ENCODE results near the gene TBC1D25. TPM values are rescaled to one million over a fixed set of nuclear protein-coding genes. Genes with fewer than 3 reads are reported as not detected.

Gene TBC1D25
- total RNA-seq, 3 donors from 2014 or later (not counting 1 experiment from before 2014, with no cell fraction given), result 34.9 to 41.8 (median 36.1) TPM

DNA sequence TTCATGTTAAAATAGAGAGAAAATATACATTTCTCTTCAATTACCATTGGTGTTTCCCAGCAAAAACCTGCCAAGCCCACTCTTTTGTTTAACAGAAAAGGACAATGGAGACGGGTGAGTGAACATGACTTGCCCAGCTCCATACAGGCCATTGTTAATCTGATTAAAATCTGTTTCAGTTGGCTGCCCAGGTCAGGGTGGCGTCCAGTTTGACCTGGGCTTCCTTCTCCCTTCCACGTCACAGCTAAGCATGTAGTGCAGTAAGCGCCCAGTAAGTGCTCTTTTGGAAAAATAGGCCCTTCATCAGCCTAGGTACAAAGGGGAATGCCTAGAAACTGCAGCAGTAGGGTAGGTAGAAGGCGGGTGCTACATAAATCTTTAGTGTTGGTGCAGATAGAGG, 32.3 kb upstream of the TBC1D25 start:
- no peaks in the 10 kb centered on the region for H3K9me3 Mint-ChIP-seq
- H3K27ac Mint-ChIP-seq, result no peak overlapping the region
- H3K4me3 Mint-ChIP-seq, result no peak overlapping the region
- Histone ChIP-seq H3K27me3 (ENCODE audit: control insufficient read depth, insufficient read depth, low read length) (no peaks in the 10 kb centered on the region), H3K27ac (ENCODE audit: low read length) (no peak overlapping the region), H3K4me1 (ENCODE audit: control insufficient read depth, insufficient read depth, low read length) (peaks cover 16% of the 10 kb centered on the region), H3K36me3 (ENCODE audit: control insufficient read depth, insufficient read depth, low read length) (no peaks in the 10 kb centered on the region), H3K4me3 (ENCODE audit: low read length) (no peak overlapping the region), H3K9me3 (ENCODE audit: control insufficient read depth, insufficient read depth, low read length) (no peaks in the 10 kb centered on the region)
- DNase-seq (no peak), ATAC-seq (no peak)
- WGBS (ENCODE audit: insufficient coverage), result 97% methylated on average over 3 of the region's 5 CpGs
- H3K4me1 Mint-ChIP-seq, result peaks cover 7 to 30% of the 10 kb centered on the region in 2 donors
- intact Hi-C loops (cut with micrococcal nuclease), result no loop called here
- TF ChIP-seq, protein P1, sequence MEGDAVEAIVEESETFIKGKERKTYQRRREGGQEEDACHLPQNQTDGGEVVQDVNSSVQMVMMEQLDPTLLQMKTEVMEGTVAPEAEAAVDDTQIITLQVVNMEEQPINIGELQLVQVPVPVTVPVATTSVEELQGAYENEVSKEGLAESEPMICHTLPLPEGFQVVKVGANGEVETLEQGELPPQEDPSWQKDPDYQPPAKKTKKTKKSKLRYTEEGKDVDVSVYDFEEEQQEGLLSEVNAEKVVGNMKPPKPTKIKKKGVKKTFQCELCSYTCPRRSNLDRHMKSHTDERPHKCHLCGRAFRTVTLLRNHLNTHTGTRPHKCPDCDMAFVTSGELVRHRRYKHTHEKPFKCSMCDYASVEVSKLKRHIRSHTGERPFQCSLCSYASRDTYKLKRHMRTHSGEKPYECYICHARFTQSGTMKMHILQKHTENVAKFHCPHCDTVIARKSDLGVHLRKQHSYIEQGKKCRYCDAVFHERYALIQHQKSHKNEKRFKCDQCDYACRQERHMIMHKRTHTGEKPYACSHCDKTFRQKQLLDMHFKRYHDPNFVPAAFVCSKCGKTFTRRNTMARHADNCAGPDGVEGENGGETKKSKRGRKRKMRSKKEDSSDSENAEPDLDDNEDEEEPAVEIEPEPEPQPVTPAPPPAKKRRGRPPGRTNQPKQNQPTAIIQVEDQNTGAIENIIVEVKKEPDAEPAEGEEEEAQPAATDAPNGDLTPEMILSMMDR (IDR thresholded peaks at IDR 0.05), result no peak
- no peaks in the 10 kb centered on the region for H3K36me3 Mint-ChIP-seq
- no peaks in the 10 kb centered on the region for H3K27me3 Mint-ChIP-seq (ENCODE audit: low read depth in 2 of 2)

DNA sequence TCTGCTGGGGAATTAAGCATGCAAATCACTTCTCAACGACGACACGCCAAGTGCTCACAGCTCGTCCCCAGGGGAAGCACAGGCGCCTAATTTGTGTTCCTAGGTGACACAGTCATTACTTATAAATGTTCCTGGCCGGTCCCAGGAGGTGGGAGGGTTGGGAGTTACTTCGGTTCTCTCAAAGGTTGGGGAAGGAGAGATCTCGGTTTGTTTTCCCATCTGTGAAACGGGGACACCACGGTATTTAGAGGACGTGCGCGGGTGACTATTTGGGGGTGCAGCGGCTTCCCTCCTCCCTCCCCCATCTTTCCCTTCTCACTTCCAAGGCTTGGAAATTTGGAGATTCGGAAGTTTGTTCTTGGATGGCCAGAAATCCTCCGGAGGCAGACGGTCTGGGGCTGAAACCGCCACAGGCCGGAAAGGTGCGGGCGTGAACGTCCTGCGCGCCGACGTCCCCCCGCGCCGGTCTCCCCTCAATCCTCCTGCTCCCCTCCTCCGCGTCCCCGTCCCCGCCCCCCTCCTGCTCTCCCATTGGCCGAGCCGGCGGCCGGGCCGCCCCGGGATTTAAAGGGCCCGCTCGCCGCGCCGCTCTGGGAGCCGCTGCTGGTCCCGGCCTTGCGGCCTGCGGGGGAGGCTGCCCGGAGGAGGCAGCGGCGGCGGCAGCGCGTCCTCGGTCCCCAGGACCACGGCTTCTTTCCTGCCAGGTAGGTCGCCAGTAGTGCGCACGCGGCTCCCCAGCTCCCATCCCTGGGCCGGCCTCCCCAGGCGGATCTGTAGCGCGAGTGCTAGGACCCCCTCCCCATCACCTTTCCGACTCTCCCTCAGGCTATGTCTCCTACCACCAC, 30.9 kb upstream of the TBC1D25 start, which contains the start of gene PORCN:
Gene PORCN, plus strand, starts transcription at position 593 of the 845 bp plus-strand sequence. CDS start 829 bp downstream, outside the sequence.
- Histone ChIP-seq H3K36me3 (ENCODE audit: control insufficient read depth, insufficient read depth, low read length) (no peaks in the 10 kb centered on the region), H3K4me1 (ENCODE audit: control insufficient read depth, insufficient read depth, low read length) (peaks cover 16% of the 10 kb centered on the region), H3K27ac (ENCODE audit: low read length) (peak within 1 kb of the TSS; percentile 88), H3K9me3 (ENCODE audit: control insufficient read depth, insufficient read depth, low read length) (no peaks in the 10 kb centered on the region), H3K4me3 (ENCODE audit: low read length) (peak within 1 kb of the TSS; percentile 84), H3K27me3 (ENCODE audit: control insufficient read depth, insufficient read depth, low read length) (no peaks in the 10 kb centered on the region)
- Mint-ChIP-seq H3K4me1 (peaks cover 7 to 31% of the 10 kb centered on the region in 2 donors), H3K27me3 (ENCODE audit: low read depth in 2 of 2) (no peaks in the 10 kb centered on the region), H3K4me3 (peak within 1 kb of the TSS; percentile 90), H3K9me3 (no peaks in the 10 kb centered on the region), H3K36me3 (no peaks in the 10 kb centered on the region), H3K27ac (peak within 1 kb of the TSS; percentile 65 to 94)
- ATAC-seq (peak; percentile 94 to 96 (median 95)), DNase-seq (peak; percentile 67 to 81)
- TF ChIP-seq, protein P1 (IDR thresholded peaks at IDR 0.05), result no peak
- WGBS (ENCODE audit: insufficient coverage), result under 1% methylated on average over 56 of the region's 65 CpGs
- intact Hi-C loops (cut with micrococcal nuclease), result no loop called here

DNA sequence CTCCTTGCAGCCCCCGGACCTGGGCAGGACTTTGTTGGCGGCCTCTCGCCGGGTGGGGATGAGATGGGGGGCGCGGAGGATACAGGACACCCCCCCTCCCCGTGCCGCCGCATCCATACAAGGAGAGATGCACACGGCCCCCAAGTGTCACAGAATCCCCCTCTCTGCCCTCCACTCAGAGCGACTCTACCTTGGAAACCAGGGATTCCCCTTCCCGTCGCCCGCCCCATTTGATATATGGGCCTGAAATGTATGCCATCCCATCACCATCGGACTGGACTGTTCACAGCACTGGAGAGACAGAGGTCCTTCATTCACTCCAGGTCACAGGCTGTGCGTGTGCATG, 30.3 kb upstream of the TBC1D25 start:
- no peaks in the 10 kb centered on the region for H3K27me3 ChIP-seq (ENCODE audit: control insufficient read depth, insufficient read depth, low read length)
- H3K4me1 ChIP-seq (ENCODE audit: control insufficient read depth, insufficient read depth, low read length), result peaks cover 16% of the 10 kb centered on the region
- no peaks in the 10 kb centered on the region for H3K9me3 Mint-ChIP-seq
- peaks cover 7 to 31% of the 10 kb centered on the region in 2 donors for H3K4me1 Mint-ChIP-seq
- no peaks in the 10 kb centered on the region for H3K36me3 ChIP-seq (ENCODE audit: control insufficient read depth, insufficient read depth, low read length)
- TF ChIP-seq, protein P1 (IDR thresholded peaks at IDR 0.05), result no peak
- H3K4me3 Mint-ChIP-seq, result peak overlapping the region; percentile 90
- 2% methylated on average over 10 of the region's 16 CpGs for WGBS (ENCODE audit: insufficient coverage)
- intact Hi-C loops (cut with micrococcal nuclease), result no loop called here
- peak overlapping the region; percentile 84 for H3K4me3 ChIP-seq (ENCODE audit: low read length)
- H3K27me3 Mint-ChIP-seq (ENCODE audit: low read depth in 2 of 2), result no peaks in the 10 kb centered on the region
- no peaks in the 10 kb centered on the region for H3K36me3 Mint-ChIP-seq
- DNase-seq, result peak in 1 of 2 donors; percentile 45
- peak; percentile 35 to 55 (median 36) for ATAC-seq
- H3K27ac ChIP-seq (ENCODE audit: low read length), result peak overlapping the region; percentile 71
- peak overlapping the region; percentile 65 to 94 for H3K27ac Mint-ChIP-seq
- no peaks in the 10 kb centered on the region for H3K9me3 ChIP-seq (ENCODE audit: control insufficient read depth, insufficient read depth, low read length)
